HCT116 (cell line): ENCODE data around the gene SGMS1. TPM values are rescaled to one million over a fixed set of nuclear protein-coding genes. Genes with fewer than 3 reads are reported as not detected.

Experiments
- ATAC-seq: fragments of 200-7000 bp; cut with Tn5 transposase; 2 replicates; pipeline ENCODE4 v1.9.1; 2020; ENCODE audit warnings: mild to moderate bottlenecking, moderate library complexity
- BruUV-seq: library from RNA; stranded (reverse); fragments of 400-500 nt; replicated peaks from 2 replicates; lab custom pipeline; 2021; lab: Mats Ljungman, UMichigan
- CTCF ChIA-PET: fragments of 300-600 bp; sonication (Branson Sonifier 250); formaldehyde crosslinking; loops from one replicate; lab custom pipeline; 2021; ENCODE audit warnings: antibody characterized with exemption; lab: Charles Lee
- POLR2A ChIA-PET: fragments of 300-600, 350-600 bp; sonication (Branson Sonifier 250); formaldehyde crosslinking; loops from one replicate; lab custom pipeline; 2021; ENCODE audit warnings: antibody characterized with exemption; lab: Charles Lee
- RAD21 ChIA-PET, 2 experiments: fragments of 300-600 bp; sonication (Branson Sonifier 250); formaldehyde crosslinking; loops; one replicate each; lab custom pipeline; 2023; ENCODE audit warnings: low total read pairs in 2 of 2; ENCODE audit not compliant: uncharacterized antibody in 2 of 2, unreplicated experiment in 2 of 2, low non-redundant PET in 1 of 2; lab: Charles Lee
- DNase-seq: peaks from one replicate; pipeline ENCODE4 v3.0.0-alpha.2; 2010; ENCODE audit warnings: low read depth, low spot score
- H2AFZ ChIP-seq: fragments of 200-600 bp; shearing (Covaris generic), sonication (generic); 2 replicates; pipeline ENCODE4 v1.6.1; 2017; ENCODE audit warnings: low read depth, mixed run types, mixed read lengths, antibody characterized with exemption, low read length; ENCODE audit not compliant: poor library complexity, severe bottlenecking
- H3K27ac ChIP-seq: 2 replicates; pipeline ENCODE4 v1.5.1; 2012; ENCODE audit warnings: low read depth, low read length
- H3K27me3 ChIP-seq: fragments of 200-600 bp; sonication (generic); 2 replicates; pipeline ENCODE4 v1.6.1; 2016; ENCODE audit warnings: mixed run types, low read length, mixed read lengths; ENCODE audit not compliant: insufficient read depth
- H3K36me3 ChIP-seq, 2 experiments: fragments of 200-500 bp in 1 of 2; fragments of 200-600 bp in 1 of 2; sonication (Bioruptor generic) in 1 of 2; sonication (generic) in 1 of 2; 2 replicates each; pipeline versions ENCODE4 v1.5.1 to v1.6.1; 2014 to 2016; ENCODE audit warnings: low read length in 2 of 2, inconsistent platforms in 1 of 2, mixed read lengths in 1 of 2, mixed run types in 1 of 2; ENCODE audit not compliant: insufficient read depth in 2 of 2, control insufficient read depth in 1 of 2
- H3K4me1 ChIP-seq, 2 experiments: fragments of 200-600 bp in 1 of 2; sonication (generic) in 1 of 2; 2 replicates each; pipeline versions ENCODE4 v1.5.1 to v1.6.1; 2012 to 2017; ENCODE audit warnings: low read length in 2 of 2, inconsistent platforms in 1 of 2, mild to moderate bottlenecking in 1 of 2, mixed read lengths in 1 of 2, mixed run types in 1 of 2, moderate library complexity in 1 of 2; ENCODE audit not compliant: insufficient read depth in 2 of 2, control insufficient read depth in 1 of 2
- H3K4me2 ChIP-seq: fragments of 200-600 bp; sonication (generic); 2 replicates; pipeline ENCODE4 v1.6.1; 2017; ENCODE audit warnings: mixed run types, low read length, mixed read lengths
- H3K4me3 ChIP-seq, 2 experiments: fragments of 200-600 bp in 1 of 2; sonication (generic) in 1 of 2; replicated peaks in 1 of 2; 2 replicates each; pipeline ENCODE4 v1.5.1; 2011 to 2016; ENCODE audit warnings: low read length in 2 of 2, control low read depth in 1 of 2, low read depth in 1 of 2, mild to moderate bottlenecking in 1 of 2, mixed read lengths in 1 of 2, mixed run types in 1 of 2
- H3K79me2 ChIP-seq: fragments of 200-600 bp; sonication (generic); 2 replicates; pipeline ENCODE4 v1.6.1; 2017; ENCODE audit warnings: mild to moderate bottlenecking, mixed run types, low read length, moderate library complexity, mixed read lengths; ENCODE audit not compliant: insufficient read depth
- H3K9ac ChIP-seq: fragments of 200-600 bp; sonication (generic); 2 replicates; pipeline ENCODE4 v1.6.1; 2016; ENCODE audit warnings: low read length, mixed read lengths
- H3K9me2 ChIP-seq: fragments of 200-600 bp; sonication (generic), shearing (Covaris generic); 2 replicates; pipeline ENCODE4 v1.6.1; 2017; ENCODE audit warnings: mixed run types, mild to moderate bottlenecking, moderate library complexity; ENCODE audit not compliant: insufficient read depth
- H3K9me3 ChIP-seq, 2 experiments: fragments of 200-500 bp in 1 of 2; fragments of 200-600 bp in 1 of 2; sonication (Bioruptor generic) in 1 of 2; sonication (generic) in 1 of 2; 2 replicates each; pipeline ENCODE4 v1.6.1; 2014 to 2017; ENCODE audit warnings: low read length in 2 of 2, mixed read lengths in 2 of 2, inconsistent platforms in 1 of 2, low read depth in 1 of 2, mild to moderate bottlenecking in 1 of 2, mixed run types in 1 of 2, moderate library complexity in 1 of 2; ENCODE audit not compliant: control insufficient read depth in 1 of 2, insufficient read depth in 1 of 2
- H4K20me1 ChIP-seq: fragments of 200-600 bp; sonication (generic), shearing (Covaris generic); 2 replicates; pipeline ENCODE4 v1.6.1; 2017; ENCODE audit warnings: mixed run types, mild to moderate bottlenecking, moderate library complexity; ENCODE audit not compliant: insufficient read depth
- EGR1 ChIP-seq: IDR thresholded peaks from 2 replicates; pipeline ENCODE4 v1.6.1; 2012; ENCODE audit warnings: low read depth
- ELF1 ChIP-seq: IDR thresholded peaks from 2 replicates; pipeline ENCODE4 v1.6.1; 2012; ENCODE audit warnings: low read depth, borderline replicate concordance
- EZH2 ChIP-seq: fragments of 200-600 bp; sonication (generic); IDR thresholded peaks from 2 replicates; pipeline ENCODE4 v1.6.1; 2017; ENCODE audit warnings: antibody characterized with exemption, mixed run types
- EZH2phosphoT487 ChIP-seq: fragments of 200-600 bp; IDR thresholded peaks from 2 replicates; pipeline ENCODE4 v1.6.1; 2018; ENCODE audit warnings: antibody characterized with exemption, borderline replicate concordance
- JUND ChIP-seq: IDR thresholded peaks from 2 replicates; pipeline ENCODE4 v1.6.1; 2012
- MAX ChIP-seq: IDR thresholded peaks from 2 replicates; pipeline ENCODE4 v1.6.1; 2012
- POLR2A ChIP-seq: IDR thresholded peaks from 2 replicates; pipeline ENCODE4 v1.7.0; 2011; ENCODE audit warnings: borderline replicate concordance; ENCODE audit not compliant: insufficient read depth, insufficient read length; ENCODE audit errors: extremely low read depth
- POLR2AphosphoS5 ChIP-seq: IDR thresholded peaks from 2 replicates; pipeline ENCODE4 v1.6.1; 2011; ENCODE audit warnings: mild to moderate bottlenecking, low read depth, low read length, moderate library complexity
- RAD21 ChIP-seq: IDR thresholded peaks from 2 replicates; pipeline ENCODE4 v1.6.1; 2012; ENCODE audit warnings: low read depth, mild to moderate bottlenecking
- SP1 ChIP-seq: IDR thresholded peaks from 2 replicates; pipeline ENCODE4 v1.6.1; 2012; ENCODE audit warnings: low read depth
- ZBTB33 ChIP-seq: IDR thresholded peaks from 2 replicates; pipeline ENCODE4 v1.6.1; 2011; ENCODE audit warnings: mild to moderate bottlenecking, low read length, moderate library complexity; ENCODE audit not compliant: insufficient replicate concordance; ENCODE audit errors: extremely low read depth
- ZFX ChIP-seq: fragments of 450-650 bp; IDR thresholded peaks from 2 replicates; pipeline ENCODE4 v1.6.1; 2017
- ZNF274 ChIP-seq: fragments of 200-500 bp; sonication (Bioruptor generic); IDR thresholded peaks from 2 replicates; pipeline ENCODE4 v1.6.1; 2014; ENCODE audit warnings: mild to moderate bottlenecking, low read depth, low read length, inconsistent platforms
- intact Hi-C: fragments of 100-400 bp; cut with micrococcal nuclease; formaldehyde crosslinking; loops from 2 replicates; pipeline ENCODE4 v1.10.0; 2022
- total RNA-seq: library from RNA; stranded (reverse); gene quantifications from one replicate; pipeline ENCODE4 v1.2.1, GENCODE V29; 2021; ENCODE audit not compliant: unreplicated experiment
- TF ChIP-seq, protein P1 (sequence below), 3 experiments: fragments of 200-600 bp in 1 of 3; sonication (generic) in 1 of 3; IDR thresholded peaks in 2 of 3; conservative IDR thresholded peaks in 1 of 3; 2 replicates each; pipeline ENCODE4 v1.5.1; 2012 to 2017; ENCODE audit warnings: low read depth in 2 of 3, low read length in 2 of 3, antibody characterized with exemption in 1 of 3, borderline replicate concordance in 1 of 3, control low read depth in 1 of 3, mild to moderate bottlenecking in 1 of 3, mixed read lengths in 1 of 3, mixed run types in 1 of 3, moderate library complexity in 1 of 3; ENCODE audit not compliant: insufficient read depth in 1 of 3
- TF ChIP-seq, protein P2 (sequence below): IDR thresholded peaks from 2 replicates; pipeline ENCODE4 v1.6.1; 2012; ENCODE audit warnings: low read depth
- TF ChIP-seq, protein P3 (sequence below): IDR thresholded peaks from 2 replicates; pipeline ENCODE4 v1.6.1; 2012

SGMS1 gene
- total RNA-seq, 1 experiment from 2014 or later, result 29.1 TPM

DNA sequence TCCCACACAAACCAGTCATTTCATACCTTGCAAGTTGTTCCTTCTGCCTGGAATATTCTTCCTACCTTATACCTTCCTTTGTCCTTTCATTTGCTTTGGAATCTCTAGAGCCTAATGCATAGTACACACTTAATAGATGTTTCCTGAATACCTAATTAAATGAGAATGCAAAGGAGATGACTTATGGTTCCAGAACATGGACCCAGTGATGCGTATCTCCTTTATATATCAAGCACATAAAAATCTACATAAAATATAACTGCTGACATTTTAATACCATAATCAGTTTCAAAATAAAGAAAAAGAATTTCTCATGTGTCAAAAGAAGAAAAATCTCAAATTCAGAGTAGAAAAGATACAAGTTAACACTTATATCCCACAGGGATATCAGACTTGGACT, 261.8 kb downstream of the SGMS1 start:
- DNase-seq, result no peak
- Histone ChIP-seq H3K79me2 (no peaks in the 10 kb centered on the region; the same call in 1 of the 2 replicates), H3K36me3 (no peaks in the 10 kb centered on the region), H3K9me3 (no peaks in the 10 kb centered on the region), H3K4me2 (no peak overlapping the region), H3K9ac (no peak overlapping the region), H3K27ac (no peak overlapping the region), H2AFZ (no peak overlapping the region), H3K27me3 (no peaks in the 10 kb centered on the region), H4K20me1 (peaks cover 2% of the 10 kb centered on the region; the same call in 1 of the 2 replicates), H3K4me3 (no peak overlapping the region), H3K9me2 (no peaks in the 10 kb centered on the region), H3K4me1 (peaks cover 0 to 3% of the 10 kb centered on the region in 2 experiments; a peak in 1 of 4 replicates)
- ChIA-PET RAD21 (no interaction called here), CTCF (no interaction called here), POLR2A (no interaction called here)
- intact Hi-C loops, result no loop called here
- ATAC-seq, result no peak
- TF ChIP-seq ZNF274 (no peak), RAD21 (no peak), EGR1 (no peak), SP1 (no peak), MAX (no peak), ZBTB33 (no peak), EZH2 (no peak), POLR2A (no peak), EZH2phosphoT487 (no peak), ELF1 (no peak), POLR2AphosphoS5 (no peak), ZFX (no peak), JUND (no peak)
- TF ChIP-seq, protein P1, sequence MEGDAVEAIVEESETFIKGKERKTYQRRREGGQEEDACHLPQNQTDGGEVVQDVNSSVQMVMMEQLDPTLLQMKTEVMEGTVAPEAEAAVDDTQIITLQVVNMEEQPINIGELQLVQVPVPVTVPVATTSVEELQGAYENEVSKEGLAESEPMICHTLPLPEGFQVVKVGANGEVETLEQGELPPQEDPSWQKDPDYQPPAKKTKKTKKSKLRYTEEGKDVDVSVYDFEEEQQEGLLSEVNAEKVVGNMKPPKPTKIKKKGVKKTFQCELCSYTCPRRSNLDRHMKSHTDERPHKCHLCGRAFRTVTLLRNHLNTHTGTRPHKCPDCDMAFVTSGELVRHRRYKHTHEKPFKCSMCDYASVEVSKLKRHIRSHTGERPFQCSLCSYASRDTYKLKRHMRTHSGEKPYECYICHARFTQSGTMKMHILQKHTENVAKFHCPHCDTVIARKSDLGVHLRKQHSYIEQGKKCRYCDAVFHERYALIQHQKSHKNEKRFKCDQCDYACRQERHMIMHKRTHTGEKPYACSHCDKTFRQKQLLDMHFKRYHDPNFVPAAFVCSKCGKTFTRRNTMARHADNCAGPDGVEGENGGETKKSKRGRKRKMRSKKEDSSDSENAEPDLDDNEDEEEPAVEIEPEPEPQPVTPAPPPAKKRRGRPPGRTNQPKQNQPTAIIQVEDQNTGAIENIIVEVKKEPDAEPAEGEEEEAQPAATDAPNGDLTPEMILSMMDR (IDR thresholded peaks at IDR 0.05 in 2 of 3, conservative IDR thresholded peaks at IDR 0.05 in 1 of 3; ENCODE audit: borderline replicate concordance in 1 of 3, insufficient read depth in 1 of 3, low read depth in 2 of 3, low read length in 2 of 3), result no peak
- TF ChIP-seq, protein P2, sequence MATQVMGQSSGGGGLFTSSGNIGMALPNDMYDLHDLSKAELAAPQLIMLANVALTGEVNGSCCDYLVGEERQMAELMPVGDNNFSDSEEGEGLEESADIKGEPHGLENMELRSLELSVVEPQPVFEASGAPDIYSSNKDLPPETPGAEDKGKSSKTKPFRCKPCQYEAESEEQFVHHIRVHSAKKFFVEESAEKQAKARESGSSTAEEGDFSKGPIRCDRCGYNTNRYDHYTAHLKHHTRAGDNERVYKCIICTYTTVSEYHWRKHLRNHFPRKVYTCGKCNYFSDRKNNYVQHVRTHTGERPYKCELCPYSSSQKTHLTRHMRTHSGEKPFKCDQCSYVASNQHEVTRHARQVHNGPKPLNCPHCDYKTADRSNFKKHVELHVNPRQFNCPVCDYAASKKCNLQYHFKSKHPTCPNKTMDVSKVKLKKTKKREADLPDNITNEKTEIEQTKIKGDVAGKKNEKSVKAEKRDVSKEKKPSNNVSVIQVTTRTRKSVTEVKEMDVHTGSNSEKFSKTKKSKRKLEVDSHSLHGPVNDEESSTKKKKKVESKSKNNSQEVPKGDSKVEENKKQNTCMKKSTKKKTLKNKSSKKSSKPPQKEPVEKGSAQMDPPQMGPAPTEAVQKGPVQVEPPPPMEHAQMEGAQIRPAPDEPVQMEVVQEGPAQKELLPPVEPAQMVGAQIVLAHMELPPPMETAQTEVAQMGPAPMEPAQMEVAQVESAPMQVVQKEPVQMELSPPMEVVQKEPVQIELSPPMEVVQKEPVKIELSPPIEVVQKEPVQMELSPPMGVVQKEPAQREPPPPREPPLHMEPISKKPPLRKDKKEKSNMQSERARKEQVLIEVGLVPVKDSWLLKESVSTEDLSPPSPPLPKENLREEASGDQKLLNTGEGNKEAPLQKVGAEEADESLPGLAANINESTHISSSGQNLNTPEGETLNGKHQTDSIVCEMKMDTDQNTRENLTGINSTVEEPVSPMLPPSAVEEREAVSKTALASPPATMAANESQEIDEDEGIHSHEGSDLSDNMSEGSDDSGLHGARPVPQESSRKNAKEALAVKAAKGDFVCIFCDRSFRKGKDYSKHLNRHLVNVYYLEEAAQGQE, result no peak
- TF ChIP-seq, protein P3, sequence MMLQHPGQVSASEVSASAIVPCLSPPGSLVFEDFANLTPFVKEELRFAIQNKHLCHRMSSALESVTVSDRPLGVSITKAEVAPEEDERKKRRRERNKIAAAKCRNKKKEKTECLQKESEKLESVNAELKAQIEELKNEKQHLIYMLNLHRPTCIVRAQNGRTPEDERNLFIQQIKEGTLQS, result no peak
- no TSS peak for BruUV-seq
